DMS114 treated with DMSO at 0.1 percent for 48 hours (cell line): Measurements from ENCODE around the gene LTBP1.
"Not testable (repeated sequence)": the region's sequence is repeated elsewhere in the genome, so short reads cannot be mapped to it uniquely, and the experiment has no call there.

Source experiments
- DNase-seq: peaks from one replicate; lab custom pipeline; 2025; ENCODE audit not compliant: unreplicated experiment; lab: John Stamatoyannopoulos, UW

LTBP1 gene

GRCh38 chr2:33038230-33038629 lies 91.5 kb downstream of the LTBP1 start:
- DNase-seq = no peak

GRCh38 chr2:33038799-33039198 lies 92.0 kb downstream of the LTBP1 start:
- DNase-seq = no peak

- DNase-seq = no peak
Measured at GRCh38 chr2:33040541-33040940, 93.8 kb downstream of the LTBP1 start.

GRCh38 chr2:33042265-33042664 lies 95.5 kb downstream of the LTBP1 start:
- no peak for DNase-seq

- DNase-seq = no peak
Measured at GRCh38 chr2:33042819-33043218, 96.1 kb downstream of the LTBP1 start.

GRCh38 chr2:33047939-33048338 lies 101.2 kb downstream of the LTBP1 start:
- DNase-seq = no peak

- no peak for DNase-seq
Measured at GRCh38 chr2:33051586-33052360, 105.0 kb downstream of the LTBP1 start.

- no peak for DNase-seq
Measured at GRCh38 chr2:33052361-33052735, 105.6 kb downstream of the LTBP1 start.

GRCh38 chr2:33052795-33053194 lies 106.0 kb downstream of the LTBP1 start:
- DNase-seq = not testable (repeated sequence)

- no peak for DNase-seq
Measured at GRCh38 chr2:33056170-33056569, 109.4 kb downstream of the LTBP1 start.

- not testable (repeated sequence) for DNase-seq
Measured at GRCh38 chr2:33057307-33058028, 110.7 kb downstream of the LTBP1 start.

GRCh38 chr2:33058716-33059470 lies 112.1 kb downstream of the LTBP1 start:
- no peak for DNase-seq

GRCh38 chr2:33059471-33060156 lies 112.9 kb downstream of the LTBP1 start:
- no peak for DNase-seq

- no peak for DNase-seq
Measured at GRCh38 chr2:33060405-33060804, 113.7 kb downstream of the LTBP1 start.

- no peak for DNase-seq
Measured at GRCh38 chr2:33062665-33063250, 116.0 kb downstream of the LTBP1 start.

GRCh38 chr2:33064349-33064801 lies 117.6 kb downstream of the LTBP1 start:
- DNase-seq = no peak

- DNase-seq = no peak
Measured at GRCh38 chr2:33067598-33067997, 120.8 kb downstream of the LTBP1 start.

GRCh38 chr2:33068261-33068660 lies 121.5 kb downstream of the LTBP1 start:
- no peak for DNase-seq

- DNase-seq = no peak
Measured at GRCh38 chr2:33069894-33070651, 123.3 kb downstream of the LTBP1 start.

- DNase-seq = no peak
Measured at GRCh38 chr2:33071591-33071990, 124.8 kb downstream of the LTBP1 start.
